IMR-90 (cell line): Measurements from ENCODE around the gene DYNLT3. TPM values are rescaled to one million over a fixed set of nuclear protein-coding genes. Genes with fewer than 3 reads are reported as not detected.

ENCODE experiments used
- ATAC-seq: fragments of 200-7000 bp; cut with Tn5 transposase; 2 replicates; pipeline ENCODE4 v1.9.1; 2020; ENCODE audit warnings: low read depth, mild to moderate bottlenecking, moderate library complexity
- BruUV-seq: library from RNA; stranded (reverse); fragments of 400-500 nt; replicated peaks from 2 replicates; lab custom pipeline; 2021; lab: Mats Ljungman, UMichigan
- CTCF ChIA-PET: fragments of 300-600 bp; formaldehyde crosslinking; extraction: SDS; loops from one replicate; lab custom pipeline; 2021; ENCODE audit warnings: antibody characterized with exemption; lab: Yijun Ruan, JAX
- POLR2A ChIA-PET: fragments of 300-600 bp; sonication (Branson Sonifier 250); formaldehyde crosslinking; loops from one replicate; lab custom pipeline; 2022; ENCODE audit warnings: antibody characterized with exemption; ENCODE audit not compliant: unreplicated experiment; lab: Charles Lee
- DNase-seq: peaks from one replicate; pipeline ENCODE4 v3.0.0; 2013
- H2AFZ ChIP-seq: replicated peaks from 2 replicates; pipeline ENCODE3; 2013; ENCODE audit warnings: low read length, mild to moderate bottlenecking; ENCODE audit not compliant: poor library complexity
- H2AK5ac ChIP-seq: 2 replicates; pipeline ENCODE4 v1.6.1; 2013; ENCODE audit warnings: low read depth, low read length, inconsistent platforms
- H2AK9ac ChIP-seq: replicated peaks from 2 replicates; pipeline ENCODE3; 2013; ENCODE audit warnings: mild to moderate bottlenecking, low read depth, low read length, moderate library complexity; ENCODE audit not compliant: poor library complexity
- H2BK120ac ChIP-seq: 2 replicates; pipeline ENCODE4 v1.6.1; 2013; ENCODE audit warnings: low read depth, low read length, inconsistent platforms
- H2BK15ac ChIP-seq: 3 replicates; pipeline ENCODE4 v1.6.1; 2013; ENCODE audit warnings: low read depth, low read length, inconsistent platforms
- H2BK20ac ChIP-seq: 2 replicates; pipeline ENCODE4 v1.6.1; 2013; ENCODE audit warnings: low read depth, mild to moderate bottlenecking, inconsistent platforms, low read length, moderate library complexity
- H2BK5ac ChIP-seq: 2 replicates; pipeline ENCODE4 v1.6.1; 2013; ENCODE audit warnings: mild to moderate bottlenecking, low read depth, low read length, inconsistent platforms; ENCODE audit not compliant: poor library complexity, severe bottlenecking
- H3K14ac ChIP-seq: replicated peaks from 2 replicates; pipeline ENCODE4 v1.6.1; 2013; ENCODE audit warnings: low read depth, low read length, inconsistent platforms
- H3K18ac ChIP-seq: 2 replicates; pipeline ENCODE4 v1.6.1; 2013; ENCODE audit warnings: low read depth, low read length, control low read depth
- H3K23ac ChIP-seq: 2 replicates; pipeline ENCODE4 v1.6.1; 2013; ENCODE audit warnings: low read depth, low read length, inconsistent platforms
- H3K27ac ChIP-seq: 2 replicates; pipeline ENCODE4 v1.5.1; 2013; ENCODE audit warnings: mild to moderate bottlenecking, control low read depth, low read length; ENCODE audit not compliant: insufficient read depth
- H3K27me3 ChIP-seq: 2 replicates; pipeline ENCODE4 v1.6.1; 2013; ENCODE audit warnings: low read length; ENCODE audit not compliant: control insufficient read depth, insufficient read depth
- H3K36me3 ChIP-seq: 2 replicates; pipeline ENCODE4 v1.6.1; 2013; ENCODE audit warnings: low read length, mixed read lengths; ENCODE audit not compliant: control insufficient read depth, insufficient read depth
- H3K4ac ChIP-seq: 2 replicates; pipeline ENCODE4 v1.6.1; 2013; ENCODE audit warnings: low read depth, low read length, inconsistent platforms
- H3K4me1 ChIP-seq: 2 replicates; pipeline ENCODE4 v1.6.1; 2013; ENCODE audit warnings: low read length, mixed read lengths; ENCODE audit not compliant: control insufficient read depth, insufficient read depth
- H3K4me2 ChIP-seq: 2 replicates; pipeline ENCODE4 v1.6.1; 2013; ENCODE audit warnings: low read depth, mild to moderate bottlenecking, control low read depth, low read length, moderate library complexity
- H3K4me3 ChIP-seq: 2 replicates; pipeline ENCODE4 v1.5.1; 2013; ENCODE audit warnings: low read depth, mild to moderate bottlenecking, control low read depth, low read length, moderate library complexity; ENCODE audit not compliant: insufficient read depth
- H3K56ac ChIP-seq: 2 replicates; pipeline ENCODE4 v1.6.1; 2013; ENCODE audit warnings: low read length, inconsistent platforms; ENCODE audit not compliant: insufficient read depth; ENCODE audit errors: extremely low read depth
- H3K79me1 ChIP-seq, 2 experiments: 2 replicates each; pipeline ENCODE4 v1.6.1; 2013; ENCODE audit warnings: low read length in 2 of 2, inconsistent platforms in 1 of 2, low read depth in 1 of 2
- H3K9ac ChIP-seq: 2 replicates; pipeline ENCODE4 v1.6.1; 2013; ENCODE audit warnings: low read depth, low read length, control low read depth
- H3K9me1 ChIP-seq: 2 replicates; pipeline ENCODE4 v1.6.1; 2013; ENCODE audit warnings: low read length, inconsistent platforms; ENCODE audit not compliant: insufficient read depth
- H3K9me3 ChIP-seq: 2 replicates; pipeline ENCODE4 v1.6.1; 2013; ENCODE audit warnings: low read length; ENCODE audit not compliant: control insufficient read depth, insufficient read depth
- H4K20me1 ChIP-seq: 2 replicates; pipeline ENCODE4 v1.6.1; 2013; ENCODE audit warnings: low read length, inconsistent platforms; ENCODE audit not compliant: insufficient read depth
- H4K5ac ChIP-seq: 2 replicates; pipeline ENCODE4 v1.6.1; 2013; ENCODE audit warnings: mild to moderate bottlenecking, low read depth, low read length, control low read depth
- H4K8ac ChIP-seq, 2 experiments: 2 replicates each; pipeline ENCODE4 v1.6.1; 2013; ENCODE audit warnings: low read depth in 2 of 2, low read length in 2 of 2, control low read depth in 1 of 2, inconsistent platforms in 1 of 2
- H4K91ac ChIP-seq: 2 replicates; pipeline ENCODE4 v1.6.1; 2013; ENCODE audit warnings: low read depth, low read length, inconsistent platforms; ENCODE audit not compliant: insufficient read depth
- BHLHE40 ChIP-seq: fragments of 150-350 bp; IDR thresholded peaks from 2 replicates; pipeline ENCODE4 v1.6.1; 2016; ENCODE audit warnings: mild to moderate bottlenecking, low read depth, low read length
- CHD1 ChIP-seq: IDR thresholded peaks from 2 replicates; pipeline ENCODE4 v1.6.1; 2012; ENCODE audit warnings: low read depth, low read length, improper control_type of control experiment
- FOS ChIP-seq: fragments of 150-350 bp; IDR thresholded peaks from 2 replicates; pipeline ENCODE4 v1.6.1; 2016; ENCODE audit warnings: low read depth, low read length
- MAFK ChIP-seq: IDR thresholded peaks from 2 replicates; pipeline ENCODE4 v1.6.1; 2012; ENCODE audit warnings: low read depth, low read length, improper control_type of control experiment
- MAZ ChIP-seq: IDR thresholded peaks from 2 replicates; pipeline ENCODE4 v1.6.1; 2012; ENCODE audit warnings: low read depth, mild to moderate bottlenecking, low read length, improper control_type of control experiment, moderate library complexity, borderline replicate concordance
- MXI1 ChIP-seq: IDR thresholded peaks from 2 replicates; pipeline ENCODE4 v1.6.1; 2012; ENCODE audit warnings: low read depth, mild to moderate bottlenecking, low read length, moderate library complexity, borderline replicate concordance
- POLR2A ChIP-seq: IDR thresholded peaks from 2 replicates; pipeline ENCODE4 v1.6.1; 2012; ENCODE audit warnings: mild to moderate bottlenecking, low read depth, low read length
- RAD21 ChIP-seq: IDR thresholded peaks from 2 replicates; pipeline ENCODE4 v1.6.1; 2012; ENCODE audit warnings: low read length, improper control_type of control experiment
- RCOR1 ChIP-seq: IDR thresholded peaks from 2 replicates; pipeline ENCODE4 v1.6.1; 2012; ENCODE audit warnings: mild to moderate bottlenecking, low read length, improper control_type of control experiment; ENCODE audit not compliant: insufficient replicate concordance
- RFX5 ChIP-seq: IDR thresholded peaks from 2 replicates; pipeline ENCODE4 v1.8.0; 2012; ENCODE audit warnings: low read depth, mild to moderate bottlenecking, low read length, moderate library complexity
- WGBS, 2 experiments: methylation state at CpG; one replicate each; pipeline versions ENCODE4 v1.1.5 to v1.1.7; 2013; ENCODE audit warnings: missing lambda C conversion rate in 2 of 2; ENCODE audit not compliant: insufficient read length in 1 of 2; ENCODE audit errors: extremely low coverage in 2 of 2; 5-methylcytosine and 5-hydroxymethylcytosine counted together
- dilution Hi-C: fragments of 300-500 bp; cut with HindIII; formaldehyde crosslinking; loops from one replicate; pipeline ENCODE4 v1.14.3; 2018; ENCODE audit warnings: low sequenced_read_pairs; ENCODE audit not compliant: unreplicated experiment
- in situ Hi-C: fragments of 300-500 bp; cut with MboI; formaldehyde crosslinking; loops from 3 replicates; pipeline ENCODE4 v1.14.3; 2019; ENCODE audit warnings: low sequenced_read_pairs, inconsistent platforms, mixed read lengths
- intact Hi-C: fragments of 100-400 bp; cut with micrococcal nuclease; formaldehyde crosslinking; loops from 2 replicates; pipeline ENCODE4 v1.10.0; 2022
- polyA plus RNA-seq, 3 experiments: library from polyadenylated mRNA; depleted of rRNA; stranded (reverse); fragments of >200 nt; gene quantifications; 2 replicates each; pipeline ENCODE4 v1.2.3, GENCODE V29; 2012; ENCODE audit warnings: low replicate concordance in 1 of 3
- total RNA-seq: library from RNA; depleted of rRNA; stranded (reverse); fragments of >200 nt; gene quantifications from 2 replicates; pipeline ENCODE4 v1.2.3, GENCODE V29; 2012
- TF ChIP-seq, protein P1 (sequence below): fragments of 150-350 bp; IDR thresholded peaks from 2 replicates; pipeline ENCODE4 v1.6.1; 2016; ENCODE audit warnings: low read depth, mild to moderate bottlenecking, low read length, moderate library complexity, borderline replicate concordance
- TF ChIP-seq, protein P2 (sequence below): conservative IDR thresholded peaks from 2 replicates; pipeline ENCODE4 v1.5.1; 2012; ENCODE audit warnings: mild to moderate bottlenecking, low read depth, low read length, improper control_type of control experiment

Gene DYNLT3
- total and polyA plus RNA-seq, 2 of the 4 experiments (the other 2 are of a cell fraction), result 15.7 to 18.8 TPM

DNA sequence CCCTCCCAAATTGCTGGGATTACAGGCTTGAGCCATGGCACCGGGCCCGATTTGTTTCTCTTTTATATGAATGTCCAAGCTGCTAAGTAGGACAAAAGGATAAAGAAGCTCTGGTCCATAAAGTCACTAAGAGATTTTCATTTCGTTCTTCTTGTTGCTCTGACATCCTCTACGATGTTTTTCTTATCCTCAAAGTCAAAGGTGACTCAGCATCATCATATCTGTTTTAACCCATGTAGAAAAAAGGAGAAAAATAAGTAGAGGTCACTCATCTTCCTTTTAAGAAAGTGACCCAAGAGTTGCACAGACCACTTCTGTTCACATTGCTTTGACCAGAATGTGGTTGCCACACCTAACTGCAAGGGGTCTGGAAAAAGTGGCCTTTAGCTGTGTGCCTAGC, 29.3 kb upstream of the DYNLT3 start:
- POLR2A ChIA-PET, result no interaction called here
- no peak overlapping the region for H2AK5ac ChIP-seq
- CTCF ChIA-PET, result no interaction called here
- no peak overlapping the region for H3K4me3 ChIP-seq
- no peaks in the 10 kb centered on the region for H3K9me3 ChIP-seq
- H3K36me3 ChIP-seq, result no peaks in the 10 kb centered on the region
- no peak overlapping the region for H2BK15ac ChIP-seq
- intact Hi-C loops (no loop called here), dilution Hi-C loops (no loop called here), in situ Hi-C loops (no loop called here)
- H3K27ac ChIP-seq, result no peak overlapping the region
- H3K56ac ChIP-seq, result no peak overlapping the region
- H4K5ac ChIP-seq, result no peak overlapping the region
- H4K8ac ChIP-seq, result no peak overlapping the region
- H3K9me1 ChIP-seq, result peaks cover 4% of the 10 kb centered on the region
- no peak overlapping the region for H2BK20ac ChIP-seq
- no peak overlapping the region for H3K18ac ChIP-seq
- DNase-seq, result no peak
- H4K91ac ChIP-seq, result no peak overlapping the region
- no peaks in the 10 kb centered on the region for H3K79me1 ChIP-seq
- H3K23ac ChIP-seq, result no peak overlapping the region
- no peak overlapping the region for H2BK120ac ChIP-seq
- H3K4me2 ChIP-seq, result no peak overlapping the region
- H2BK5ac ChIP-seq, result no peak overlapping the region
- BruUV-seq, result no TSS peak
- no peak overlapping the region for H2AK9ac ChIP-seq
- TF ChIP-seq MAZ (no peak), BHLHE40 (no peak), FOS (no peak), CHD1 (no peak), POLR2A (no peak), MXI1 (no peak), MAFK (no peak), RFX5 (no peak), RAD21 (no peak), RCOR1 (no peak)
- TF ChIP-seq, protein P1, sequence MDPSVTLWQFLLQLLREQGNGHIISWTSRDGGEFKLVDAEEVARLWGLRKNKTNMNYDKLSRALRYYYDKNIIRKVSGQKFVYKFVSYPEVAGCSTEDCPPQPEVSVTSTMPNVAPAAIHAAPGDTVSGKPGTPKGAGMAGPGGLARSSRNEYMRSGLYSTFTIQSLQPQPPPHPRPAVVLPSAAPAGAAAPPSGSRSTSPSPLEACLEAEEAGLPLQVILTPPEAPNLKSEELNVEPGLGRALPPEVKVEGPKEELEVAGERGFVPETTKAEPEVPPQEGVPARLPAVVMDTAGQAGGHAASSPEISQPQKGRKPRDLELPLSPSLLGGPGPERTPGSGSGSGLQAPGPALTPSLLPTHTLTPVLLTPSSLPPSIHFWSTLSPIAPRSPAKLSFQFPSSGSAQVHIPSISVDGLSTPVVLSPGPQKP, result no peak
- TF ChIP-seq, protein P2, sequence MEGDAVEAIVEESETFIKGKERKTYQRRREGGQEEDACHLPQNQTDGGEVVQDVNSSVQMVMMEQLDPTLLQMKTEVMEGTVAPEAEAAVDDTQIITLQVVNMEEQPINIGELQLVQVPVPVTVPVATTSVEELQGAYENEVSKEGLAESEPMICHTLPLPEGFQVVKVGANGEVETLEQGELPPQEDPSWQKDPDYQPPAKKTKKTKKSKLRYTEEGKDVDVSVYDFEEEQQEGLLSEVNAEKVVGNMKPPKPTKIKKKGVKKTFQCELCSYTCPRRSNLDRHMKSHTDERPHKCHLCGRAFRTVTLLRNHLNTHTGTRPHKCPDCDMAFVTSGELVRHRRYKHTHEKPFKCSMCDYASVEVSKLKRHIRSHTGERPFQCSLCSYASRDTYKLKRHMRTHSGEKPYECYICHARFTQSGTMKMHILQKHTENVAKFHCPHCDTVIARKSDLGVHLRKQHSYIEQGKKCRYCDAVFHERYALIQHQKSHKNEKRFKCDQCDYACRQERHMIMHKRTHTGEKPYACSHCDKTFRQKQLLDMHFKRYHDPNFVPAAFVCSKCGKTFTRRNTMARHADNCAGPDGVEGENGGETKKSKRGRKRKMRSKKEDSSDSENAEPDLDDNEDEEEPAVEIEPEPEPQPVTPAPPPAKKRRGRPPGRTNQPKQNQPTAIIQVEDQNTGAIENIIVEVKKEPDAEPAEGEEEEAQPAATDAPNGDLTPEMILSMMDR, result no peak
- H3K4me1 ChIP-seq, result peaks cover 3% of the 10 kb centered on the region
- no peaks in the 10 kb centered on the region for H4K20me1 ChIP-seq
- no peak overlapping the region for H3K9ac ChIP-seq
- no peak overlapping the region for H3K14ac ChIP-seq
- no CpG with 5 or more reads among the region's 4 CpGs for WGBS, 2 experiments
- no peaks in the 10 kb centered on the region for H3K27me3 ChIP-seq
- H3K4ac ChIP-seq, result no peak overlapping the region
- no peak for ATAC-seq
- H2AFZ ChIP-seq, result no peak overlapping the region
